ENCODE measurements around the gene ADAMTS2.
"Not testable (repeated sequence)": the region's sequence is repeated elsewhere in the genome, so short reads cannot be mapped to it uniquely, and the experiment has no call there.

Gene ADAMTS2

DNA sequence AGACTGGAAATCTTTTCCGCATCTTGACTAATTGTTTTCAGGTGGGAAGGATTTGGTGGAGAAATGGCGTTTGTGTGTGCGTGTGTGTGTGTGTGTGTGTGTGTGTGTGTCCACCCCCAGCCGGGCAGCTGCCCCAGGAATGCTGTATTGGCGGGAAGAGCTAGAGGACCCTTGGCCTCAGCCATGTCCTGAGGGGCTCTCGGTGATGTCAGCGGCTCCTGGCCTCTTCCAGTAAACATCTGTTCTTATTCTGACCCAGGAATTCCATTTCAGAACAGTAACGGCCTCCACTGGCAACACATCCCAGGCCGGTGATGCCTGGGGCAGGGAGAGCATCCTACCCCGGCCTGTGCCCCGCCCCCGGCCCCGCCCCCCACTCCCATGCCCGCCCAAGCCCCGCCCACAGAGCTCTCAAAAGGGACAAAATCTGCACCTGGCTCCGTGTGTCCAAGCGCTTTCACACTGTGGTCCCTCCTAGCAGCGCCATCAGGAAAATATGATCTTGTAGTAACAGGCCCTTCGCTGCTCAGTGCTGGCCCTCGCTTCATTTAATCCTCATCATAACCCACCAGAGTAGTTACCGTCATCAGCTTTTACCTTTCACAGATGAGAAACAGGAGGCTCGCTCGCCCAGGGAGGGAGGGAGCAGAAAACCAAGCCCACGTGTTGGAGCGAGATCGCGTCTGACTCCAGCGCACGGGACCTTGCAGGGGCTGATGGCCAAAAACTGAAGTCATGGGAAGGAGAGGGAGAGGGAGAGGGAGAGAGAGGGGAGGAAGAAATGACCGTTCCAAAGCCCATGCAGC, 18.9 kb downstream of the ADAMTS2 start:
- TF ChIP-seq CTCF (IDR thresholded peaks at IDR 0.05; ENCODE audit: low read length) (no peak), EZH2 (IDR thresholded peaks at IDR 0.05; ENCODE audit: borderline replicate concordance, low read length) (no peak)
- H3K4me3 ChIP-seq (ENCODE audit: low read depth, low read length, poor library complexity, severe bottlenecking): no peak overlapping the region
- no peaks in the 10 kb centered on the region for H3K36me3 ChIP-seq (ENCODE audit: insufficient read depth, low read length)
- H3K27me3 ChIP-seq (ENCODE audit: insufficient read depth, low read length): no peaks in the 10 kb centered on the region
- no peak overlapping the region for H3K27ac ChIP-seq (ENCODE audit: low read depth, low read length, poor library complexity, severe bottlenecking)
- no peaks in the 10 kb centered on the region for H3K79me2 ChIP-seq (ENCODE audit: insufficient read depth, low read length)
- no peak overlapping the region for H3K4me2 ChIP-seq (ENCODE audit: low read length)
- no peak overlapping the region for H2AFZ ChIP-seq (ENCODE audit: low read length)
- H3K4me1 ChIP-seq (ENCODE audit: insufficient read depth, low read length, severe bottlenecking): no peaks in the 10 kb centered on the region
- no peaks in the 10 kb centered on the region for H3K9me3 ChIP-seq (ENCODE audit: low read length)
- H3K9me2 ChIP-seq (ENCODE audit: low read depth, low read length): no peaks in the 10 kb centered on the region
- no peak overlapping the region for H3K9ac ChIP-seq (ENCODE audit: low read length)
- no peaks in the 10 kb centered on the region for H3F3A ChIP-seq (ENCODE audit: insufficient read depth, low read length)
- no peaks in the 10 kb centered on the region for H4K20me1 ChIP-seq (ENCODE audit: insufficient read depth, low read length)

- no peak overlapping the region for H2AFZ ChIP-seq (ENCODE audit: low read length)
- no peaks in the 10 kb centered on the region for H3K9me2 ChIP-seq (ENCODE audit: low read depth, low read length)
Observed at GRCh38 chr5:179325296-179326031, 19.8 kb downstream of the ADAMTS2 start.

GRCh38 chr5:179324760-179325295, 20.4 kb downstream of the ADAMTS2 start:
- H3K79me2 ChIP-seq (ENCODE audit: insufficient read depth, low read length): no peaks in the 10 kb centered on the region
- H3K9ac ChIP-seq (ENCODE audit: low read length): no peak overlapping the region
- no peak overlapping the region for H3K27ac ChIP-seq (ENCODE audit: low read depth, low read length, poor library complexity, severe bottlenecking)
- H3K27me3 ChIP-seq (ENCODE audit: insufficient read depth, low read length): no peaks in the 10 kb centered on the region
- no peaks in the 10 kb centered on the region for H3K36me3 ChIP-seq (ENCODE audit: insufficient read depth, low read length)
- no peaks in the 10 kb centered on the region for H3K9me3 ChIP-seq (ENCODE audit: low read length)
- H3K4me2 ChIP-seq (ENCODE audit: low read length): no peak overlapping the region
- TF ChIP-seq CTCF (IDR thresholded peaks at IDR 0.05; ENCODE audit: low read length) (no peak), EZH2 (IDR thresholded peaks at IDR 0.05; ENCODE audit: borderline replicate concordance, low read length) (no peak)
- no peaks in the 10 kb centered on the region for H3K9me2 ChIP-seq (ENCODE audit: low read depth, low read length)
- no peaks in the 10 kb centered on the region for H4K20me1 ChIP-seq (ENCODE audit: insufficient read depth, low read length)
- no peak overlapping the region for H2AFZ ChIP-seq (ENCODE audit: low read length)
- H3K4me3 ChIP-seq (ENCODE audit: low read depth, low read length, poor library complexity, severe bottlenecking): no peak overlapping the region
- H3K4me1 ChIP-seq (ENCODE audit: insufficient read depth, low read length, severe bottlenecking): no peaks in the 10 kb centered on the region
- no peaks in the 10 kb centered on the region for H3F3A ChIP-seq (ENCODE audit: insufficient read depth, low read length)

More at GRCh38 chr5:179325296-179326031, 19.8 kb downstream of the ADAMTS2 start:
- H3K4me1 ChIP-seq (ENCODE audit: insufficient read depth, low read length, severe bottlenecking): no peaks in the 10 kb centered on the region
- TF ChIP-seq CTCF (IDR thresholded peaks at IDR 0.05; ENCODE audit: low read length) (no peak), EZH2 (IDR thresholded peaks at IDR 0.05; ENCODE audit: borderline replicate concordance, low read length) (no peak)
- H3K9me3 ChIP-seq (ENCODE audit: low read length): no peaks in the 10 kb centered on the region
- no peaks in the 10 kb centered on the region for H3K36me3 ChIP-seq (ENCODE audit: insufficient read depth, low read length)
- no peaks in the 10 kb centered on the region for H3K79me2 ChIP-seq (ENCODE audit: insufficient read depth, low read length)
- no peaks in the 10 kb centered on the region for H4K20me1 ChIP-seq (ENCODE audit: insufficient read depth, low read length)
- H3F3A ChIP-seq (ENCODE audit: insufficient read depth, low read length): no peaks in the 10 kb centered on the region
- H3K27ac ChIP-seq (ENCODE audit: low read depth, low read length, poor library complexity, severe bottlenecking): no peak overlapping the region
- H3K27me3 ChIP-seq (ENCODE audit: insufficient read depth, low read length): no peaks in the 10 kb centered on the region
- H3K4me3 ChIP-seq (ENCODE audit: low read depth, low read length, poor library complexity, severe bottlenecking): no peak overlapping the region
- no peak overlapping the region for H3K4me2 ChIP-seq (ENCODE audit: low read length)
- no peak overlapping the region for H3K9ac ChIP-seq (ENCODE audit: low read length)

GRCh38 chr5:179324316-179324715, 20.9 kb downstream of the ADAMTS2 start:
- not testable (repeated sequence) for H3K27ac ChIP-seq (ENCODE audit: low read depth, low read length, poor library complexity, severe bottlenecking); H3K4me2 ChIP-seq (ENCODE audit: low read length); H3K4me1 ChIP-seq (ENCODE audit: insufficient read depth, low read length, severe bottlenecking); H2AFZ ChIP-seq (ENCODE audit: low read length); H3K36me3 ChIP-seq (ENCODE audit: insufficient read depth, low read length); H3K27me3 ChIP-seq (ENCODE audit: insufficient read depth, low read length); H3K4me3 ChIP-seq (ENCODE audit: low read depth, low read length, poor library complexity, severe bottlenecking); H3K79me2 ChIP-seq (ENCODE audit: insufficient read depth, low read length); H4K20me1 ChIP-seq (ENCODE audit: insufficient read depth, low read length); H3K9ac ChIP-seq (ENCODE audit: low read length); H3K9me3 ChIP-seq (ENCODE audit: low read length); H3F3A ChIP-seq (ENCODE audit: insufficient read depth, low read length); H3K9me2 ChIP-seq (ENCODE audit: low read depth, low read length)

All from OCI-LY1 (cell line).